KMS-11 (cell line): ENCODE measurements around the gene C1orf35.

ENCODE experiments used
- H2AFZ ChIP-seq: fragments of 200-600 bp; sonication (generic); 2 replicates; pipeline ENCODE4 v1.6.1; 2016; ENCODE audit warnings: antibody characterized with exemption, mixed run types, low read depth
- H3K27ac ChIP-seq: fragments of 200-600 bp; sonication (generic); 2 replicates; pipeline ENCODE4 v1.6.1; 2016; ENCODE audit warnings: mild to moderate bottlenecking, mixed run types
- H3K27me3 ChIP-seq: fragments of 200-600 bp; sonication (generic); 2 replicates; pipeline ENCODE4 v1.6.1; 2017; ENCODE audit warnings: mild to moderate bottlenecking, low read depth, mixed run types, moderate library complexity; ENCODE audit not compliant: insufficient read depth
- H3K36me3 ChIP-seq: fragments of 200-600 bp; sonication (generic); 2 replicates; pipeline ENCODE4 v1.6.1; 2017; ENCODE audit warnings: mild to moderate bottlenecking, mixed run types; ENCODE audit not compliant: insufficient read depth
- H3K4me1 ChIP-seq: fragments of 200-600 bp; sonication (generic); 2 replicates; pipeline ENCODE4 v1.6.1; 2016; ENCODE audit warnings: mild to moderate bottlenecking, low read depth, mixed run types; ENCODE audit not compliant: poor library complexity, severe bottlenecking
- H3K4me2 ChIP-seq: fragments of 200-600 bp; sonication (generic); 2 replicates; pipeline ENCODE4 v1.7.0; 2016; ENCODE audit warnings: mild to moderate bottlenecking, mixed run types
- H3K4me3 ChIP-seq: fragments of 200-600 bp; sonication (generic); IDR thresholded peaks from 2 replicates; pipeline ENCODE4 v1.6.1; 2017; ENCODE audit warnings: low read depth, low read length, mixed read lengths; ENCODE audit not compliant: insufficient read depth
- H3K79me2 ChIP-seq: fragments of 200-600 bp; sonication (generic); 2 replicates; pipeline ENCODE4 v1.6.1; 2016; ENCODE audit warnings: low read depth, mixed run types; ENCODE audit not compliant: insufficient read depth
- H3K9ac ChIP-seq: fragments of 200-600 bp; sonication (generic); 2 replicates; pipeline ENCODE4 v1.6.1; 2016; ENCODE audit warnings: mild to moderate bottlenecking, mixed run types
- H4K20me1 ChIP-seq: fragments of 200-600 bp; sonication (generic); 2 replicates; pipeline ENCODE4 v1.6.1; 2016; ENCODE audit warnings: mild to moderate bottlenecking, mixed run types; ENCODE audit not compliant: insufficient read depth
- CTCF ChIP-seq: fragments of 200-600 bp; sonication (generic); conservative IDR thresholded peaks from 2 replicates; pipeline ENCODE4 v1.6.1; 2017; ENCODE audit warnings: low read depth, mild to moderate bottlenecking, antibody characterized with exemption, low read length, moderate library complexity, mixed read lengths

The C1orf35 gene

GRCh38 chr1:228058172-228058948, 44.8 kb downstream of the C1orf35 start:
- H3K4me2 ChIP-seq: no peak overlapping the region
- H3K79me2 ChIP-seq: no peaks in the 10 kb centered on the region
- H3K36me3 ChIP-seq: no peaks in the 10 kb centered on the region
- no peaks in the 10 kb centered on the region for H4K20me1 ChIP-seq
- H3K4me1 ChIP-seq: no peaks in the 10 kb centered on the region
- TF ChIP-seq CTCF: no peak
- H3K9ac ChIP-seq: no peak overlapping the region
- H3K27me3 ChIP-seq: no peaks in the 10 kb centered on the region; the same call in 1 of the 2 replicates
- H3K4me3 ChIP-seq: no peak overlapping the region
- H2AFZ ChIP-seq: no peak overlapping the region
- no peak overlapping the region for H3K27ac ChIP-seq
